IMR-90 (cell line): ENCODE data around the gene DNAH3. TPM values are rescaled to one million over a fixed set of nuclear protein-coding genes. Genes with fewer than 3 reads are reported as not detected.
"Not testable (repeated sequence)": the region's sequence is repeated elsewhere in the genome, so short reads cannot be mapped to it uniquely, and the experiment has no call there.

Source experiments
- ATAC-seq: fragments of 200-7000 bp; cut with Tn5 transposase; 2 replicates; pipeline ENCODE4 v1.9.1; 2020; ENCODE audit warnings: low read depth, mild to moderate bottlenecking, moderate library complexity
- BruUV-seq: library from RNA; stranded (reverse); fragments of 400-500 nt; replicated peaks from 2 replicates; lab custom pipeline; 2021; lab: Mats Ljungman, UMichigan
- CTCF ChIA-PET: fragments of 300-600 bp; formaldehyde crosslinking; extraction: SDS; loops from one replicate; lab custom pipeline; 2021; ENCODE audit warnings: antibody characterized with exemption; lab: Yijun Ruan, JAX
- POLR2A ChIA-PET: fragments of 300-600 bp; sonication (Branson Sonifier 250); formaldehyde crosslinking; loops from one replicate; lab custom pipeline; 2022; ENCODE audit warnings: antibody characterized with exemption; ENCODE audit not compliant: unreplicated experiment; lab: Charles Lee
- DNase-seq: peaks from one replicate; pipeline ENCODE4 v3.0.0; 2013
- H2AFZ ChIP-seq: replicated peaks from 2 replicates; pipeline ENCODE3; 2013; ENCODE audit warnings: low read length, mild to moderate bottlenecking; ENCODE audit not compliant: poor library complexity
- H2AK5ac ChIP-seq: 2 replicates; pipeline ENCODE4 v1.6.1; 2013; ENCODE audit warnings: low read depth, low read length, inconsistent platforms
- H2AK9ac ChIP-seq: replicated peaks from 2 replicates; pipeline ENCODE3; 2013; ENCODE audit warnings: mild to moderate bottlenecking, low read depth, low read length, moderate library complexity; ENCODE audit not compliant: poor library complexity
- H2BK120ac ChIP-seq: 2 replicates; pipeline ENCODE4 v1.6.1; 2013; ENCODE audit warnings: low read depth, low read length, inconsistent platforms
- H2BK15ac ChIP-seq: 3 replicates; pipeline ENCODE4 v1.6.1; 2013; ENCODE audit warnings: low read depth, low read length, inconsistent platforms
- H2BK20ac ChIP-seq: 2 replicates; pipeline ENCODE4 v1.6.1; 2013; ENCODE audit warnings: low read depth, mild to moderate bottlenecking, inconsistent platforms, low read length, moderate library complexity
- H2BK5ac ChIP-seq: 2 replicates; pipeline ENCODE4 v1.6.1; 2013; ENCODE audit warnings: mild to moderate bottlenecking, low read depth, low read length, inconsistent platforms; ENCODE audit not compliant: poor library complexity, severe bottlenecking
- H3K14ac ChIP-seq: replicated peaks from 2 replicates; pipeline ENCODE4 v1.6.1; 2013; ENCODE audit warnings: low read depth, low read length, inconsistent platforms
- H3K18ac ChIP-seq: 2 replicates; pipeline ENCODE4 v1.6.1; 2013; ENCODE audit warnings: low read depth, low read length, control low read depth
- H3K23ac ChIP-seq: 2 replicates; pipeline ENCODE4 v1.6.1; 2013; ENCODE audit warnings: low read depth, low read length, inconsistent platforms
- H3K27ac ChIP-seq: 2 replicates; pipeline ENCODE4 v1.5.1; 2013; ENCODE audit warnings: mild to moderate bottlenecking, control low read depth, low read length; ENCODE audit not compliant: insufficient read depth
- H3K27me3 ChIP-seq: 2 replicates; pipeline ENCODE4 v1.6.1; 2013; ENCODE audit warnings: low read length; ENCODE audit not compliant: control insufficient read depth, insufficient read depth
- H3K36me3 ChIP-seq: 2 replicates; pipeline ENCODE4 v1.6.1; 2013; ENCODE audit warnings: low read length, mixed read lengths; ENCODE audit not compliant: control insufficient read depth, insufficient read depth
- H3K4ac ChIP-seq: 2 replicates; pipeline ENCODE4 v1.6.1; 2013; ENCODE audit warnings: low read depth, low read length, inconsistent platforms
- H3K4me1 ChIP-seq: 2 replicates; pipeline ENCODE4 v1.6.1; 2013; ENCODE audit warnings: low read length, mixed read lengths; ENCODE audit not compliant: control insufficient read depth, insufficient read depth
- H3K4me2 ChIP-seq: 2 replicates; pipeline ENCODE4 v1.6.1; 2013; ENCODE audit warnings: low read depth, mild to moderate bottlenecking, control low read depth, low read length, moderate library complexity
- H3K4me3 ChIP-seq: 2 replicates; pipeline ENCODE4 v1.5.1; 2013; ENCODE audit warnings: low read depth, mild to moderate bottlenecking, control low read depth, low read length, moderate library complexity; ENCODE audit not compliant: insufficient read depth
- H3K56ac ChIP-seq: 2 replicates; pipeline ENCODE4 v1.6.1; 2013; ENCODE audit warnings: low read length, inconsistent platforms; ENCODE audit not compliant: insufficient read depth; ENCODE audit errors: extremely low read depth
- H3K79me1 ChIP-seq, 2 experiments: 2 replicates each; pipeline ENCODE4 v1.6.1; 2013; ENCODE audit warnings: low read length in 2 of 2, inconsistent platforms in 1 of 2, low read depth in 1 of 2
- H3K9ac ChIP-seq: 2 replicates; pipeline ENCODE4 v1.6.1; 2013; ENCODE audit warnings: low read depth, low read length, control low read depth
- H3K9me1 ChIP-seq: 2 replicates; pipeline ENCODE4 v1.6.1; 2013; ENCODE audit warnings: low read length, inconsistent platforms; ENCODE audit not compliant: insufficient read depth
- H3K9me3 ChIP-seq: 2 replicates; pipeline ENCODE4 v1.6.1; 2013; ENCODE audit warnings: low read length; ENCODE audit not compliant: control insufficient read depth, insufficient read depth
- H4K20me1 ChIP-seq: 2 replicates; pipeline ENCODE4 v1.6.1; 2013; ENCODE audit warnings: low read length, inconsistent platforms; ENCODE audit not compliant: insufficient read depth
- H4K5ac ChIP-seq: 2 replicates; pipeline ENCODE4 v1.6.1; 2013; ENCODE audit warnings: mild to moderate bottlenecking, low read depth, low read length, control low read depth
- H4K8ac ChIP-seq, 2 experiments: 2 replicates each; pipeline ENCODE4 v1.6.1; 2013; ENCODE audit warnings: low read depth in 2 of 2, low read length in 2 of 2, control low read depth in 1 of 2, inconsistent platforms in 1 of 2
- H4K91ac ChIP-seq: 2 replicates; pipeline ENCODE4 v1.6.1; 2013; ENCODE audit warnings: low read depth, low read length, inconsistent platforms; ENCODE audit not compliant: insufficient read depth
- MAZ ChIP-seq: IDR thresholded peaks from 2 replicates; pipeline ENCODE4 v1.6.1; 2012; ENCODE audit warnings: low read depth, mild to moderate bottlenecking, low read length, improper control_type of control experiment, moderate library complexity, borderline replicate concordance
- WGBS, 2 experiments: methylation state at CpG; one replicate each; pipeline versions ENCODE4 v1.1.5 to v1.1.7; 2013; ENCODE audit warnings: missing lambda C conversion rate in 2 of 2; ENCODE audit not compliant: insufficient read length in 1 of 2; ENCODE audit errors: extremely low coverage in 2 of 2; 5-methylcytosine and 5-hydroxymethylcytosine counted together
- dilution Hi-C: fragments of 300-500 bp; cut with HindIII; formaldehyde crosslinking; loops from one replicate; pipeline ENCODE4 v1.14.3; 2018; ENCODE audit warnings: low sequenced_read_pairs; ENCODE audit not compliant: unreplicated experiment
- in situ Hi-C: fragments of 300-500 bp; cut with MboI; formaldehyde crosslinking; loops from 3 replicates; pipeline ENCODE4 v1.14.3; 2019; ENCODE audit warnings: low sequenced_read_pairs, inconsistent platforms, mixed read lengths
- intact Hi-C: fragments of 100-400 bp; cut with micrococcal nuclease; formaldehyde crosslinking; loops from 2 replicates; pipeline ENCODE4 v1.10.0; 2022
- polyA plus RNA-seq, 3 experiments: library from polyadenylated mRNA; depleted of rRNA; stranded (reverse); fragments of >200 nt; gene quantifications; 2 replicates each; pipeline ENCODE4 v1.2.3, GENCODE V29; 2012; ENCODE audit warnings: low replicate concordance in 1 of 3
- total RNA-seq: library from RNA; depleted of rRNA; stranded (reverse); fragments of >200 nt; gene quantifications from 2 replicates; pipeline ENCODE4 v1.2.3, GENCODE V29; 2012

Gene DNAH3
- total and polyA plus RNA-seq, 2 of the 4 experiments (the other 2 are of a cell fraction) = not detected

GRCh38 chr16:21097151-21097550 is 53.5 kb downstream of the DNAH3 start:
- 0 out of 2 replicates have a peak, but pooled peaks cover 4% of the 10 kb centered on the region for H3K9me1 ChIP-seq
- peak overlapping the region; percentile 89; the same call in 1 of the 2 replicates for H3K18ac ChIP-seq
- no peaks in the 10 kb centered on the region for H3K27me3 ChIP-seq
- H2BK15ac ChIP-seq = peak overlapping the region; percentile 38; the same call in 1 of the 3 replicates
- peak overlapping the region; percentile 78 for H2BK120ac ChIP-seq
- no peak overlapping the region for H2AK9ac ChIP-seq
- peak overlapping the region; percentile 46; the same call in 1 of the 2 replicates for H3K23ac ChIP-seq
- H3K27ac ChIP-seq = no peak overlapping the region
- peak overlapping the region; percentile 51 for H3K4ac ChIP-seq
- no peaks in the 10 kb centered on the region for H4K20me1 ChIP-seq
- H3K79me1 ChIP-seq = no peaks in the 10 kb centered on the region
- peak overlapping the region; percentile 75; the same call in 1 of the 2 replicates for H3K4me2 ChIP-seq
- ATAC-seq (peak; percentile 68), DNase-seq (peak; percentile 85)
- no peaks in the 10 kb centered on the region for H3K9me3 ChIP-seq
- in situ Hi-C loops = no loop called here
- TF ChIP-seq MAZ = no peak
- H3K4me1 ChIP-seq = peaks cover 3% of the 10 kb centered on the region; the same call in 1 of the 2 replicates
- peak overlapping the region; percentile 31; the same call in 1 of the 2 replicates for H3K4me3 ChIP-seq
- intact Hi-C loops = no loop called here
- H2BK5ac ChIP-seq = peak overlapping the region; percentile 78
- peak overlapping the region; percentile 10; the same call in 1 of the 2 replicates for H3K14ac ChIP-seq
- no TSS peak for BruUV-seq
- no CpG with 5 or more reads among the region's 1 CpG for WGBS, 2 experiments
- H2AK5ac ChIP-seq = peak overlapping the region; percentile 1
- H2AFZ ChIP-seq = peak overlapping the region; percentile 45
- ChIA-PET POLR2A (no interaction called here), CTCF (interaction anchor here (0.8 kb wide), 1 partner anchor 13 kb away, joined by 4 read pairs; no protein-coding TSS in a partner anchor)
- H3K9ac ChIP-seq = 0 out of 2 replicates have a peak overlapping the region, but pooled peaks have one; percentile 45
- H3K36me3 ChIP-seq = no peaks in the 10 kb centered on the region
- H3K56ac ChIP-seq = no peak overlapping the region
- dilution Hi-C loops = no loop called here
- peak overlapping the region; percentile 71 for H4K91ac ChIP-seq
- peak overlapping the region in 1 of 2 experiments; percentile 67; a peak in 2 of 4 replicates for H4K8ac ChIP-seq
- peak overlapping the region; percentile 63 for H2BK20ac ChIP-seq
- H4K5ac ChIP-seq = peak overlapping the region; percentile 87; the same call in 1 of the 2 replicates

GRCh38 chr16:21094719-21095118 is 55.9 kb downstream of the DNAH3 start:
- in situ Hi-C loops, BruUV-seq, H2BK5ac ChIP-seq, CTCF ChIA-PET, H3K4me1 ChIP-seq, H2BK15ac ChIP-seq, H3K4me2 ChIP-seq, H3K4ac ChIP-seq, H4K8ac ChIP-seq, H3K14ac ChIP-seq, H3K56ac ChIP-seq, H4K20me1 ChIP-seq, H2BK120ac ChIP-seq, H3K79me1 ChIP-seq, H3K27me3 ChIP-seq, intact Hi-C loops, H4K5ac ChIP-seq, H3K9me1 ChIP-seq, H2AK9ac ChIP-seq, H2AK5ac ChIP-seq, H3K18ac ChIP-seq, H3K9me3 ChIP-seq, DNase-seq, H3K27ac ChIP-seq, POLR2A ChIA-PET, ATAC-seq, H3K36me3 ChIP-seq, H4K91ac ChIP-seq, H3K4me3 ChIP-seq, H3K23ac ChIP-seq, dilution Hi-C loops, H3K9ac ChIP-seq, H2BK20ac ChIP-seq, H2AFZ ChIP-seq: not testable (repeated sequence)
- WGBS, 2 experiments = no CpG with 5 or more reads among the region's 2 CpGs
